Gastrocnemius medialis (tissue), 4 donors: ENCODE results near the gene KRTAP10-4.

Source experiments
- CTCF ChIP-seq, 5 experiments: fragments of 450-650 bp in 3 of 5; fragments of 200-600 bp in 2 of 5; sonication (generic) in 2 of 5; IDR thresholded peaks in 4 of 5; conservative IDR thresholded peaks in 1 of 5; 1 replicate in 4 of 5; 2 replicates in 1 of 5; pipeline ENCODE4 v1.5.1; 2016 to 2019; ENCODE audit warnings: antibody characterized with exemption in 5 of 5, mild to moderate bottlenecking in 3 of 5, moderate library complexity in 3 of 5
- POLR2A ChIP-seq, 2 donors: fragments of 450-650 bp; IDR thresholded peaks; one replicate each; pipeline ENCODE4 v1.6.1; 2017; ENCODE audit warnings: antibody characterized with exemption in 2 of 2, mild to moderate bottlenecking in 2 of 2, moderate library complexity in 2 of 2

DNA sequence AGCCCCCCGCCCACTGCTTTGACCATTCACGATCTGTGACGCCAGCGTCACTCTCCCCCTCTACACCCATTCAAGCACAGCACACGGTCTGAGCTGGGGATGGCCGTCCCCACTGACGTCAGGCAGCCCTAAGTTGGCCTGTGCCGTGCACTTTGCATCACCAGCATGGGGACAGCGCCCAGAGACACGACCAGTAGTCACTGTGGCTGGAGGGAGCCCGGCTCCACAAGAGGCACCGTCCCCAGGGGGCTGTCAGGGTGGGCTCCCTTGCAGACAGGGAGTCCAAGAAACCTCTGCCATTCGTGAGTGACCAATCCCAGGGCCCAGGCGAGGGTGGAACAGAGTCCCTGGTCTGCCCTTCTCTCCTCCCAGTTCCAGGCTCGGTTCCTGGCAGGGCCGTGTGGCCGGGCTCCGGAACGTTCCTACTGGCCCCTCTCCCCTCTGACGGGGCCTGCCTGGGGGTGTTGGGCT is 40.7 kb downstream of the KRTAP10-4 start:
- TF ChIP-seq POLR2A (IDR thresholded peaks at IDR 0.05), result no peak
- no peak for TF ChIP-seq CTCF (IDR thresholded peaks at IDR 0.05 in 4 of 5, conservative IDR thresholded peaks at IDR 0.05 in 1 of 5)
